ENCODE results near the gene TRIM65.
A peak's percentile ranks its signal among the peaks of the same experiment; 100 is the strongest.

The TRIM65 gene

GRCh38 chr17:75898065-75898464 lies 1.3 kb upstream of the TRIM65 start:
- no peaks in the 10 kb centered on the region for H4K20me1 ChIP-seq (ENCODE audit: insufficient read depth, low read length, poor library complexity, severe bottlenecking)
- TF ChIP-seq CTCF (conservative IDR thresholded peaks at IDR 0.05; ENCODE audit: low read length) (no peak), EZH2phosphoT487 (IDR thresholded peaks at IDR 0.05; ENCODE audit: borderline replicate concordance) (no peak)
- no peaks in the 10 kb centered on the region for H3K27me3 ChIP-seq (ENCODE audit: insufficient read depth, low read length, poor library complexity, severe bottlenecking)
- H3K9ac ChIP-seq (ENCODE audit: low read depth, low read length, poor library complexity, severe bottlenecking) = no peak overlapping the region
- no peak overlapping the region for H3K4me3 ChIP-seq (ENCODE audit: low read length, poor library complexity, severe bottlenecking)
- peaks cover 29% of the 10 kb centered on the region for H3K4me1 ChIP-seq (ENCODE audit: insufficient read depth, low read length, poor library complexity, severe bottlenecking)
- H3K9me2 ChIP-seq (replicated peaks; ENCODE audit: low read depth, low read length) = no peaks in the 10 kb centered on the region
- peaks cover 28% of the 10 kb centered on the region; the same call in 1 of the 2 replicates for H3K36me3 ChIP-seq (ENCODE audit: insufficient read depth, low read length)
- peaks cover 5% of the 10 kb centered on the region for H3F3A ChIP-seq (ENCODE audit: low read depth)
- peaks cover 46% of the 10 kb centered on the region for H3K79me2 ChIP-seq (ENCODE audit: insufficient read depth, low read length)
- H2AFZ ChIP-seq (ENCODE audit: low read length) = no peak overlapping the region
- H3K4me2 ChIP-seq (ENCODE audit: low read depth, low read length, poor library complexity, severe bottlenecking) = no peak overlapping the region
- H3K9me3 ChIP-seq (ENCODE audit: insufficient read depth, low read depth, low read length) = no peaks in the 10 kb centered on the region

- Histone ChIP-seq H3K4me3 (ENCODE audit: low read length, poor library complexity, severe bottlenecking) (peak overlapping the region; percentile 74), H3K9me2 (replicated peaks; ENCODE audit: low read depth, low read length) (no peaks in the 10 kb centered on the region), H3K27me3 (ENCODE audit: insufficient read depth, low read length, poor library complexity, severe bottlenecking) (no peaks in the 10 kb centered on the region), H3F3A (ENCODE audit: low read depth) (peaks cover 5% of the 10 kb centered on the region), H2AFZ (ENCODE audit: low read length) (no peak overlapping the region), H4K20me1 (ENCODE audit: insufficient read depth, low read length, poor library complexity, severe bottlenecking) (no peaks in the 10 kb centered on the region), H3K79me2 (ENCODE audit: insufficient read depth, low read length) (peaks cover 41% of the 10 kb centered on the region), H3K9ac (ENCODE audit: low read depth, low read length, poor library complexity, severe bottlenecking) (peak overlapping the region; percentile 80), H3K4me2 (ENCODE audit: low read depth, low read length, poor library complexity, severe bottlenecking) (peak overlapping the region; percentile 96), H3K4me1 (ENCODE audit: insufficient read depth, low read length, poor library complexity, severe bottlenecking) (peaks cover 27% of the 10 kb centered on the region), H3K9me3 (ENCODE audit: insufficient read depth, low read depth, low read length) (no peaks in the 10 kb centered on the region), H3K36me3 (ENCODE audit: insufficient read depth, low read length) (peaks cover 28% of the 10 kb centered on the region; the same call in 1 of the 2 replicates)
- TF ChIP-seq EZH2phosphoT487 (IDR thresholded peaks at IDR 0.05; ENCODE audit: borderline replicate concordance) (no peak), CTCF (conservative IDR thresholded peaks at IDR 0.05; ENCODE audit: low read length) (no peak)
Observed at GRCh38 chr17:75897160-75898019, 639 bp upstream of the TRIM65 start.

DNA sequence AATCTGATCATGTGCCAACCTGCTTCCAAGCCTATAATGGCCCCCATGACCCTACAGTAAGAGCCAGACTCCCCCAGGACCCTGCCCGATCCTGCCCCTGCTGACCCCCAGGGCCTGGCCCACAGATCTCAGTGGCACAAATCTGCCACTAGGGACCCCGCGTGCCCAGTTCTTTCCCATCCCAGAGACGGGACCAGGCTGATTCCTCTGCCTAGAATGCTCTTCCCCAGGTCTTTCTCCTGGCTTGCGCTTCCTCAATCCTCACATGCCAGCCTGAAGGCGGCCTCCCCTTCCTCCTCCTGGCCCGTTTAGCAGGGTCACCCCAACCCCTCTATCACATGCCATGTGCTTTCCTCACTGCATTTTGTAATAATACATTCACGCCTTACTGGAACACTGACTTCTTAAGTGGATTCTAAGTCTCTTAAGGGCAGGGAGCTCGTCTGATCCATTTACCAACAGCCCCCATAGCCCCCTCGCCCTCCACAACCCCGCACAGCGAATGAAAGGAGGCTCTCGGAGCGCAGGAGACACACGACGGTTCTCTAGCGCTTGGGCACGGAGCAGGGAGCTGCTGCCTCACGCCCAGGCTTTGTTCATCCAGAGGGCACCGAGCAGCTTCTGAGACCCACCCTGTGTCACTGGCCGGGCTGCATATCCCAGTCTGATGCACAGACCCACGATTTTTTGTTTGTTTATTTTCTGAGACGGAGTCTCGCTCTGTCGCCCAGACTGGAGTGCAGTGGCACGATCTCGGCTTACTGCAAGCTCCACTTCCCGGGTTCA lies 1.2 kb downstream of the TRIM65 start:
- Histone ChIP-seq H3K4me1 (ENCODE audit: insufficient read depth, low read length, poor library complexity, severe bottlenecking) (peaks cover 27% of the 10 kb centered on the region), H2AFZ (ENCODE audit: low read length) (no peak overlapping the region), H3K9me2 (replicated peaks; ENCODE audit: low read depth, low read length) (no peaks in the 10 kb centered on the region), H3K27me3 (ENCODE audit: insufficient read depth, low read length, poor library complexity, severe bottlenecking) (no peaks in the 10 kb centered on the region), H3F3A (ENCODE audit: low read depth) (peaks cover 5% of the 10 kb centered on the region), H4K20me1 (ENCODE audit: insufficient read depth, low read length, poor library complexity, severe bottlenecking) (no peaks in the 10 kb centered on the region), H3K4me3 (ENCODE audit: low read length, poor library complexity, severe bottlenecking) (peak overlapping the region; percentile 74), H3K9me3 (ENCODE audit: insufficient read depth, low read depth, low read length) (no peaks in the 10 kb centered on the region), H3K79me2 (ENCODE audit: insufficient read depth, low read length) (peaks cover 31% of the 10 kb centered on the region), H3K9ac (ENCODE audit: low read depth, low read length, poor library complexity, severe bottlenecking) (peak overlapping the region; percentile 80), H3K4me2 (ENCODE audit: low read depth, low read length, poor library complexity, severe bottlenecking) (peak overlapping the region; percentile 96), H3K36me3 (ENCODE audit: insufficient read depth, low read length) (peaks cover 20% of the 10 kb centered on the region; the same call in 1 of the 2 replicates)
- TF ChIP-seq EZH2phosphoT487 (IDR thresholded peaks at IDR 0.05; ENCODE audit: borderline replicate concordance) (no peak), CTCF (conservative IDR thresholded peaks at IDR 0.05; ENCODE audit: low read length) (peak; percentile 55)

All from Loucy (cell line).